Measurements from ENCODE around the gene APC2. TPM values are rescaled to one million over a fixed set of nuclear protein-coding genes. Genes with fewer than 3 reads are reported as not detected.

The APC2 gene
- polyA plus RNA-seq, 1 donor (not counting 4 experiments of a cell fraction or from before 2014, with no cell fraction given) = 0.01 TPM

GRCh38 chr19:1494115-1494815 lies 44.3 kb downstream of the APC2 start:
- no peak for FAIRE-seq
- dilution Hi-C loops (cut with MboI; ENCODE audit: extremely low pct_ligation_motif_present, low sequenced_read_pairs) = no loop called here
- H3K9me3 ChIP-seq (ENCODE audit: control insufficient read depth, low read depth, low read length) = no peaks in the 10 kb centered on the region

GRCh38 chr19:1495051-1495798 lies 45.3 kb downstream of the APC2 start:
- H2AFZ ChIP-seq (ENCODE audit: control insufficient read depth, low read length) = no peak overlapping the region
- H3K9me3 ChIP-seq (ENCODE audit: control insufficient read depth, low read depth, low read length) = no peaks in the 10 kb centered on the region
- H3K36me3 ChIP-seq (ENCODE audit: control insufficient read depth in 2 of 2, extremely low read depth in 1 of 2, insufficient read depth in 2 of 2, low read length in 2 of 2) = no peaks in the 10 kb centered on the region
- no peak for FAIRE-seq
- H3K79me2 ChIP-seq (ENCODE audit: control insufficient read depth, insufficient read depth, low read length) = no peaks in the 10 kb centered on the region
- H3K9ac ChIP-seq (ENCODE audit: control insufficient read depth, extremely low read depth, insufficient read depth, low read length) = no peak overlapping the region
- no peaks in the 10 kb centered on the region for H3K27me3 ChIP-seq (ENCODE audit: control insufficient read depth, extremely low read depth, insufficient read depth, low read length)
- DNase-seq (ENCODE audit: low read depth, low spot score) = no peak
- H3K4me2 ChIP-seq (ENCODE audit: control insufficient read depth, extremely low read depth, insufficient read depth, low read depth, low read length) = no peak overlapping the region
- no peak overlapping the region for H3K27ac ChIP-seq (ENCODE audit: control insufficient read depth, insufficient read depth, low read length)
- H3K4me1 ChIP-seq (ENCODE audit: control insufficient read depth, extremely low read depth, insufficient read depth, low read length) = peaks cover 16% of the 10 kb centered on the region
- TF ChIP-seq EZH2 (IDR thresholded peaks at IDR 0.05; ENCODE audit: low read length) = no peak
- no peaks in the 10 kb centered on the region for H4K20me1 ChIP-seq (ENCODE audit: control insufficient read depth, extremely low read depth, insufficient read depth, low read length)
- H3K4me3 ChIP-seq (ENCODE audit: control insufficient read depth in 2 of 3, extremely low read depth in 1 of 3, insufficient read depth in 2 of 3, low read depth in 1 of 3, low read length in 3 of 3) = no peak overlapping the region
- dilution Hi-C loops (cut with MboI; ENCODE audit: extremely low pct_ligation_motif_present, low sequenced_read_pairs) = no loop called here
- no peaks in the 10 kb centered on the region for H3K9me1 ChIP-seq (ENCODE audit: control insufficient read depth, extremely low read depth, insufficient read depth, low read length)

More at GRCh38 chr19:1494115-1494815, 44.3 kb downstream of the APC2 start:
- H3K27ac ChIP-seq (ENCODE audit: control insufficient read depth, insufficient read depth, low read length) = no peak overlapping the region
- no peak for DNase-seq (ENCODE audit: low read depth, low spot score)
- H3K36me3 ChIP-seq (ENCODE audit: control insufficient read depth in 2 of 2, extremely low read depth in 1 of 2, insufficient read depth in 2 of 2, low read length in 2 of 2) = no peaks in the 10 kb centered on the region
- H2AFZ ChIP-seq (ENCODE audit: control insufficient read depth, low read length) = no peak overlapping the region
- no peak overlapping the region for H3K9ac ChIP-seq (ENCODE audit: control insufficient read depth, extremely low read depth, insufficient read depth, low read length)
- no peak overlapping the region for H3K4me2 ChIP-seq (ENCODE audit: control insufficient read depth, extremely low read depth, insufficient read depth, low read depth, low read length)
- TF ChIP-seq CTCF (optimal IDR thresholded peaks at IDR 0.05 in 1 of 3, IDR thresholded peaks at IDR 0.05 in 1 of 3, conservative IDR thresholded peaks at IDR 0.05 in 1 of 3; ENCODE audit: extremely low read depth in 1 of 3, insufficient read depth in 2 of 3, low read length in 3 of 3) = no peak
- no peak for TF ChIP-seq EZH2 (IDR thresholded peaks at IDR 0.05; ENCODE audit: low read length)
- H3K9me1 ChIP-seq (ENCODE audit: control insufficient read depth, extremely low read depth, insufficient read depth, low read length) = no peaks in the 10 kb centered on the region
- H4K20me1 ChIP-seq (ENCODE audit: control insufficient read depth, extremely low read depth, insufficient read depth, low read length) = no peaks in the 10 kb centered on the region
- no peaks in the 10 kb centered on the region for H3K79me2 ChIP-seq (ENCODE audit: control insufficient read depth, insufficient read depth, low read length)
- no peaks in the 10 kb centered on the region for H3K27me3 ChIP-seq (ENCODE audit: control insufficient read depth, extremely low read depth, insufficient read depth, low read length)
- H3K4me3 ChIP-seq (ENCODE audit: control insufficient read depth in 2 of 3, extremely low read depth in 1 of 3, insufficient read depth in 2 of 3, low read depth in 1 of 3, low read length in 3 of 3) = no peak overlapping the region
- H3K4me1 ChIP-seq (ENCODE audit: control insufficient read depth, extremely low read depth, insufficient read depth, low read length) = peaks cover 16% of the 10 kb centered on the region
